ELR (cell line): ENCODE data around the gene COX7B2.
A peak's percentile ranks its signal among the peaks of the same experiment; 100 is the strongest.

Source experiments
- DNase-seq: peaks from one replicate; pipeline ENCODE4 v3.0.0-alpha.2; 2015; ENCODE audit warnings: low read depth

COX7B2 gene

DNA sequence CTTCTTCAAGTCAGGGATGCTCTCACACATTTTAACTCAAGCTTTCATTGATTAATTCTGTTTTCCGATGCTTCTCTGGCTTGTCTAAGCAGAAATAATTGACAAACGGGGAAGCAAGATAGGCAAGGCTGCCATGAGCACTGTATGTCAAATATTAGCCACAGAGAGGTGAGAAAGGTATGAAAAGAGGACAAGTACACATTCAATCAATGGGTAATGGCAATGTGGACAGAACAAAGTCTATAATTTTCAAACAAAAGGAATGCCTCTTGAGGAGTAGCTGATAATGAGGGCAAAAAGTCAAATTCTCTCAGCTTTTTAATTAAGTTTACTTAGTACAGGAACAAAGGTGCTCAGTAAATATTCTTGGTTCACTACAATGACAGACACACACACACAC, 19.6 kb downstream of the COX7B2 start:
- DNase-seq: no peak

DNA sequence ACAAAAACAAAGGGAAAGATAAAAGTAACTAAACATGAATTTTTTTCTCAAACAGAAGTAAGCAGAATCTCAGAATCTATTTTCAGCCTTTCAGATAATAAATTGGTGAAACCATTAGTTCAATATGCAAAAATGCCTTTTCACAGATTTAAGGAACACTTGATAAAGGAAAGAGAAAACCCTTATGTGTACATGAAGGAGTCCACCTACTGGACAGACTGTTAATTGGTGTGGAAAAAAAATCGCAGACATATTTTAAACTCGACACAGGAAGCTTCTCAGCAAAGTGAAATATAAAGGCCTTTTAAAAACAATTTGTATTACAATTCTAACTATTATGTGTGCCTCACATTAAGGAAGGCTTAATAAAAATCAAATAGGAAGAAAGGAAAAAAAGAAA, 22.3 kb downstream of the COX7B2 start:
- peak; percentile 43 for DNase-seq

DNA sequence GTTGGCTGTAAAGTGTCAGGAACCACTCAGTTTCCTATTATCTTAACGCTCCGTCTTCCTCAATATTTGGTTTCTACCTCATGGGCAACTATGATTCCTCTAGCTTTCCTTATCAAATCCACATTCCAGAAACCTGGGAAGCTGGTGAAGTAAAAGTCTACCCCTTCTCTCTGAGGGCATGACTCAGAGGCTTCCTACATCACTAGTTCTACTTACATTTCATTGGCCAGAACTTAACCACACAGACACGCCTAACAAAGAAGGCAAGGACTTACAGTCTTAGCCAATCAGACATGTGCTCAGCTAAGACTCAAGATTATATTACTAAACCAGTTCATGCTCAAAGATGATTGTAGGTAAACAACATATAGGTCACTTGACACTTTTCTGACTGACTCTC, 30.4 kb downstream of the COX7B2 start:
- DNase-seq: peak; percentile 3

DNA sequence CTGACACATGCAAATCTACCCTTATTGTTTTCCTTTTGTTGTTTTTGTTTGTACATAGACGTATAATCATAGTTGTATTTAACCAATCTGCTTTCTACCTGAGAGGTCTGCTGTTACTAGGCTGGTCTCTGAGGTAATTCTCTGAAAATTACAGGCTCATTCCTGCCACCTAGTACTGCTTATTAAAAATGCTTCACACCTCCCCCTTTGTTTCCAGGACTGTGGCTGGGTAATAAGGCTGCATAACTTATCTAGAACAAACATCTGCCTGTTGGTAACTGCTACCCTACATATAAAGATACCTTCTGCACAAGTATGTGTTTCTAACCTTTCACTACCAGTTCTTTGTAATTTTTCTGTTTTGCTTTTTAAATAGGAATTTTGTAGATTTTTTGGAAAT, 34.2 kb downstream of the COX7B2 start:
- no peak for DNase-seq

DNA sequence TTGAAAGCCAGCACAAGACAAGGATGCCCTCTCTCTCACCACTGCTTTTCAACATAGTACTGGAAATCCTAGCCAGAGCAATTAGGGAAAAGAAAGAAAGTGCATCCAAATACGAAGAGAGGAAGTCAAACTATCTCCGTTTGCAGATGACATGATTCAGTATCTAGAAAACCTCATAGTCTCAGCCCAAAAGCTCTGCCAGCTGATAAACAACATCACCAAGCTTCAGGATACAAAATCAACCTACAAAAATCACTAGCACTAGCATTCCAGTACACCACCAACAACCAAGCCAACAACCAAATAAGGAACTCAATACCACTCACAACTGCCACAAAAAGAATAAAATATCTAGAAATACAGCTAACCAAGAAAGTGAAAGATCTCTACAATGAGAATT, 38.6 kb downstream of the COX7B2 start:
- no peak for DNase-seq

DNA sequence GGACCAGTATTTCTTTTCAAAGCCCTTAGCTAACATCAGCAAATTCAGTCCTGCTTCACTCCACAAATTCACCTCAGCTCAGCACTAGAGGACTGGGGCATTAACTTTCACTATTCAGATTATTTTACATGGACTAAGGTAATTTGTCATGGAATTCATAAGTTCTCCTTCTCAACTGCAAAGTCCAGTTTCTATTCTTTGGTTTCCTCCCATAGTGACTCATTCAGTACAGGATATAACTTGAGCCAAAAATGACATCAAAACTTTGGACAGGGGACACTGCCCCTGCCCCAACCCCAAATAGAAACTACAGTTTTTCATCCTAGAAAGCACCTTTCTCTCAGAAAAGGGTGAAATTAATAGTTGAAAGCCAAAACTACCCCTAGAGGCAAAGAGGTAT, 52.7 kb downstream of the COX7B2 start:
- DNase-seq: no peak

DNA sequence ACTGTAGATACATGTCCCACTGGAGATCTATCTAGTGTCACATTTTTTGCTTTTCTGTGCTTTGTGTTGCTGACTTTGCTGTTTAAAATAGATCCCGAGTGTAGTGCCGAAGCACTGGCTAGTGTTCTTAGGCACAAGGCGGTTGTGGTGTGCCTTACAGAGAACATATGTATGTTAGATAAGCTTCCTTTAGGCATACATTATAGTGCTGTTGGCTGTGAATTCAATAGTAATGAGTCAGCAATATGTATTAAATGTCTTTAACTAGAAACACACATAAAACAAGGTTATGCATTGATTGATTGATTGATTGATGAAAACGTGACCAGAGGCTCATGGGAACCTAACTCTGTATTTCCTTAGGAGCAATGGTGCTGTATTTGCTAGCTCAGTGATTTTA, 56.2 kb downstream of the COX7B2 start:
- DNase-seq: no peak

DNA sequence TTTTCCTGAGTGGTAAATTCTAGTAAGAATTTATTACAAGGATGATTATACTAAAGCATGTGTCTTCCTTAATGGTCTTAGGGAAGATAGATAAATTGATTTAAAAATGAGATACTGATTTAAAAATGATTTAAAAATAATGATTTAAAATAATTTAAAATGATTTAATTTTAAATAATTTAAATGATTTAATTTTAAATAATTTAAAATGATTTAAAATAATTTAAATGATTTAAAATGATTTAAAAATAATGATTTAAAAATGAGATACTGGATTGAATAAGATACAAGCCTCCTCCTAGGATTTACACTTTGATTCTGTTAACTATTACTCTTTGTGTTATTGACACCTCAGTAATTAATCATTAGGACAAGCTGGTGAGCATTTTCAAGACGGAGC, 59.0 kb downstream of the COX7B2 start:
- no peak for DNase-seq

DNA sequence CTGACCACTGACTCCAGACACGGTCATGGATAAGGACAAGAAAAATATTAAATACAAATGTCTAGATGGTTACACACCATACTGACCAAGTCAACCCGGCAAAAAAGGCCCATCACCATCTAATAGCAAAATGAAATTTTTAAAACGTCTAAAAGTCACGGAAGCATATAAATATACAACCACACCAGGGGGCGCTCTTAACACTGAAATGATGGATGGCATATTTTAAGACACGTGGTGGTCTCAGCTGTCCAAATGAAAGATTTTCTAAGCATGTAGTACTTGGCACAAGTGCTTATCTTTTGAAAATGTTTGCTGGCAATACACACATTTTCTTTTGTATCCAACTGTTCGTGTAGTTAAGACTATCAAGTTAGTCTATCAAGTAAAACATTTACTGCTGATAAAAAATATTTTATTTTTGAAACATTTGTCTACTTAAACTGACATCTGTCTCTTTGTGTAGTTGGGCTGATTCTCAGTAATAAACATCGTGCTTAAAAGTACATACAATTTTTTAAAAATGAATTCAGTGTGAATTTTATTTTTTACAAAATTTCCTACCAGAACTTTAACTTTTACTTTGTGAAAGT, 64.6 kb downstream of the COX7B2 start:
- DNase-seq: peak; percentile 72

DNA sequence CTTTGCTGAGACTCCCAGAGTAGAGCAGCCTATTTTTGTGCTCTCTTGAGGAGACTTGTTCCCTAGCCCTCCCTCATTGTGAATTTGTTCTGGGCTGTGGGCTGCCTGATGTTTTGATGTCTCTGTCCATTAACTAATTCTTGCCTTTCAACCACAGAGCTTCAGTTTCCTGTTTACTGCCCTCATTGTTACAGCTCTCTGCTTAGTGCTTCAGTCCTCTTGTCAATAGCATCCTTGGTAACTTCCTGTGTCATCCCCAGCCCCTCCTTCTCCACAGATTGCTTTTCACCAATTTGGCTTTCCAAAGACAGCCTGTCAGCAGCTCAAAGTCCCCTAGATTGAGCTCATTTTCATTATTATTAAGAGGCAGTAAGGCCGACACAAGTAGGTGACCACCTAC, 69.9 kb downstream of the COX7B2 start:
- no peak for DNase-seq

DNA sequence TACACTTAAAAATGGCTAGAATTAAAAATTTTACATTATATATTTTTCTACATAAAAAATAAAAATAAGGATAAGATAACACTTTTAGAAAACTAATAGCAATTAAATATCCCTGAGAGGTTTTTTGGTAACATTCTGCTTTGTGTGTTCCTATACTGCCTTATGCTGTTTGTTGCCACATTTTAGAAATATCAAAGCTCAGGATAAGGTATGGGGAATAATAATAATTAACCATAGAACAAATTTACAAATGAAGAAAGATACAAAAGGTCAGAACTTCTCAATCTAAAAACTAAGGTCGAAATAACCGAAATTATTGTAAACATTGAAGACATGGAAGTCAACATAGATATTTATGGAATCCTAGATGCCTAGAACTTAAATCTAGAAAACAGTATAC, 71.4 kb downstream of the COX7B2 start:
- DNase-seq: no peak

DNA sequence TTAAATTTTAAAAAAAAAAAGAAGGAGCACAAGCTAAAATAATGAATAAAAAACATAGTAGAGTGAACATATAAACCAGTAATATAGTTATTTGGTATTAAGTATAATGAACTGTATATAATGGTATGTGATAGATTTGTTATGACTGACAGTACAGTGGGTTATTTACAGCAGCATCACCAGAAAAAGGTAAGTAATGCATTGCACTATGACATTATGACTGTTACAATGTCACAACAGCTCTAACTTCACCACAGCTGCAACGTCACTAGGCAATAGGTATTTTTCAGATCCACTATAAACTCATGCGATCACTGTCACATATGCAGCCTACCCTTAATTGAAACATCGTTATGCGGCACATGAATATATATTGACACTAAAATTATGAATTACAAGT, 72.5 kb downstream of the COX7B2 start:
- no peak for DNase-seq

DNA sequence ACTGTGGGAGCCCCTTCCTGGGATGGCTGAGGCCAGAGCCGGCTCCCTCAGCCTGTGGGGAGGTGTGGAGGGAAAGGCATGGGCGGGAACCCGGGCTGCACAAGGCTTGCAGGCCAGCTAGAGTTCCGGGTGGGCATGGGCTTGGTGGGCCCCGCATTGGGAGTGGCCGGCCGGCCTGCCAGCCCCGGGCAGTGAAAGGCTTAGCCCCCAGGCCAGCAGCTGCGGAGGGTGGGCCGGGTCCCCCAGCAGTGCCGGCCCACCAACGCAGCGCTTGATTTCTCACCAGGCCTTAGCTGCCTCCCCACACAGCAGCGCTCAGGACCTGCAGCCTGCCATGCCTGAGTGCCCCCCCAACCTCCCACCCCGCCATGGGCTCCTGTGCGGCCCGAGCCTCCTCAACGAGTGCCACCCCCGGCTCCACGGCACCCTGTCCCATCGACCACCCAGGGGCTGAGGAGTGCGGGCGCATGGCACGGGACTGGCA, 78.0 kb downstream of the COX7B2 start:
- no peak for DNase-seq

DNA sequence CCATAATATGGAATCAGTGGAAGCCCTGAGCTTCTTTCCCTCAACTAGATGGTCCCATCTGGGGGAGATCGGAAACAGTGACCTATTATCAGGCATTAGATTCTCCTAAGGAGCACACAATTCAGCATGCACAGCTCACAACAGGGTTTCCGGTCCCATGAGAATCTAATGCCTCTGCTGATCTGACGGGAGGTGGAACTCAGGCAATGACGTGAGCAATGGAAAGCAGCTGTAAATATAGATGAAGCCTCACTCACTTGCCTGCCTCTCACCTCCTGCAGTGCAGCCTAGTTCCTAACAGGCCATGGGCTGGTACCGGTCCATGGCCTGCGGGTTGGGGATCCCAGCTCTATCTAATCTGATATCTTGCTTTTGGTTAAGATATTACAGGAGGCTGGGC, 88.9 kb downstream of the COX7B2 start:
- no peak for DNase-seq

DNA sequence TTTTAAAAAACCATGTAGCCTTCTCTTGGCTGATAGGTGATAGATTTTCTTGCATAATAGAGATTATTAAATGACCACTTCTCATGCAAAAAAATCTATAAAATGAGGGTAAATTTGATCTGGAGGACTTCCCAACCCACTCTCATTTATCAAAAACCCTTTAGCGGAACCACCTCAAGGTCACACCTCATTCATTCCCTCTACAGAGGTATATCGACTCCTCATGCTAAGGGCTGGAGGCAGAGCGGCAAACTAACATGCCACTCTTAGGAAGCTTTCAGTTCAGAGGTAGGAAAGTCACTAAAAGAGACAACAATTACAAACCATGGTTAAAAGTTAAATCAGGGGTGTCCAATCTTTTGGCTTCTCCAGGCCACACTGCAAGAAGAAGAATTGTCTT, 90.0 kb downstream of the COX7B2 start:
- no peak for DNase-seq

DNA sequence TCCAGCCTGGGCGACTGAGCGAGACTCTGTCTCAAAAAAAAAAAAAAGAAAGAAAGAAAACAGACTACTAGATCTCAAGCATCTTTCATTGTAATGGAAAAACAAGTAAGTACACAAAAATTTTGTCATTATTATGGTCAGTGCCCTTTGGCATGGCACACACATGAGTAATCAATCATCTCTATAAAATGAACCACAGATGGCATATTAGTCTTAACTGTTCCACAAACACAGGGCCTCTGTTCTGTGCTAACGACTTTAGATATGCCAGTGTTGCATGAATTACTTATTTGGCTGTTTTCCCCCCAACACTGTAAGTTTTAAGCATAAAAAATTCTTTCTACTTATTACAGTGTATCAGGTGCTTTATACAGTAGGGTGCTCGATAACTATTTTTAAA, 90.4 kb downstream of the COX7B2 start:
- peak; percentile 17 for DNase-seq

DNA sequence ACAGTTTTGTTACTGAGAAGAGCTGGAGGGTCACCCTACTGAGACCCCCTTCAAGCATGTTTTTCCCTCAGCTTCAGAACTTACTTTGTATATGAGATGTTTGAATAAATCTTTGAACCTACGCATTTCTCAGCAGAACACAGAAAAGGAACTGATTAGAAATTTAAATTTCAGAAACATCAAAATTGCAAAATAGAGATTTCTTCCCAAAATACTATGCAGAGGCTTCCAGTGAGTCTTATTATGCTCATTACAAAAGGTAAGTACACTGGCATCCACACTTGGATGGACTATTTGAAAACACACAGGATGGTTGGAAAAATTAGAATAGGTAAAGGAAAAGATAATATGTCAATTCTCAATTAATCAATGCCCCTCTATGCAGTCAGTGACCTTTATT, 91.2 kb downstream of the COX7B2 start:
- no peak for DNase-seq

DNA sequence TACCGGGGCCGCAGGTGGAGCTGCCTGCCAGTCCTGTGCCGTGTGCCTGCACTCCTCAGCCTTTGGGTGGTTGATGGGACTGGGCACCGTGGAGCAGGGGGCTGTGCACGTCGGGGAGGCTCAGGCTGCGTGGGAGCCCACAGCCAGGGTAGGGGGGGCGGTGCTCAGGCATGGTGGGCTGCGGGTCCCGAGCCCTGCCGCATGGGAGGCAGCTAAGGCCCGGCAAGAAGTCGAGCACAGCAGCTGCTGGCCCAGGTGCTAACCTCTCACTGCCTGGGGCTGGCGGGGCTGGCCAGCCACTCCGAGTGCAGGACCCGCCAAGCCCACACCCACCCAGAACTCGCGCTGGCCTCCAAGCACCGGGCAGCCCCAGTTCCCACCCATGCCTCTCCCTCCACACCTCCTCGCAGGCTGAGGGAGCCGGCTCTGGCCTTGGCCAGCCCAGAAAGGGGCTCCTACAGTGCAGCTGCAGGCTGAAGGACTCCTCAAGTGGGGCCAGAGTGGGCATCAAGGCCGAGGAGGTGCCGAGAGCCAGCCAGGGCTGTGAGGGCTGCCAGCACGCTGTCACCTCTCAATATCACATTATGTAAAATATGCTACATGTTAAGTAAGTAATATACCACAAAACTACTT, 104.1 kb downstream of the COX7B2 start:
- DNase-seq: no peak

DNA sequence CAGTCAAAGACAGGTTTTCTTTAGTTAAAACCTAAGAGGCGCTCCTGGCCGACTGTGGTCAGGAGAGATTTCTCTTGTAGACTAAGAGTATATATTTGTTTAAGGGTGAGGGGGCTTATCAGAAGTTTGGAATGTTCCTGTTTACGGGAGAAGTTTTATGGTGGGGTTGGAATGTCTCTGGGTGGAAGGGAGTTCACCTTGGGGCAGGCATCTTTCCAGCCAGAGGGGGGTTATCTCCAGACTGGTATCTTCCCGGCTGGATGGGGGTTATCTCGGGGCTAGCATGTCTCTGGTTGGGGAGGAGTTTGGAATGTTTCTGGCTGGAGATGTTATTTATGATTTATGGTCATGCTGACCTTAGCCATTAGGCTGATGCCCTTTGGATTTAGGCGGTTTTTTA, 116.0 kb downstream of the COX7B2 start:
- no peak for DNase-seq

DNA sequence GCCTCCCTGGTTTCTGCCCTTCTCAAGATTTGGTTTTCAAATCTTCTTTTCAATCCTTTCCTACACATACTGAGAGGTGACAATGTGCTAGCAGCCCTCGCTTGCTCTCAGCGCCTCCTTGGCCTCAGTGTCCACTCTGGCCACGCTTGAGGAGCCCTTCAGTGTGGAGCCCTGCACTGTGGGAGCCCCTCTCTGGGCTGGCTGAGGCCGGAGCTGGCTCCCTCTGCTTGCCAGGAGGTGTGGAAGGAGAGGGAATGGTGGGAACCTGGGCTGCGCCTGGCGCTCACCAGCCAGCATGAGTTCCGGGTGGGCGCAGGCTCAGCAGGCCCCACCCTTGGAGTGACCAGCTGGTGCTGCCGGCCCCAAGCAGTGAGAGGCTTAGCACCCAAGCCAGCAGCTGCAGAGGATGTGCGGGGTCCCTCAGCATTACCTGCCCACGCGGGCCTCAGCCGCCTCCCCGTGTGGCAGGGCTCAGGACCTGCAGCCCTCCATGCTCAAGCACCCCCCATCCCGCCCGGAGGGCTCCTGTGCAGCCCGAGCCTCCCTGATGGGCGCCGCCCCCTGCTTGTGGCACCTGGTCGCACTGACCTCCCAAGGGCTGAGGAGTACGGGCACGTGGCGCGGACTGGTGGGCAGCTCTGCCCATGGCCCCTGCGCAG, 127.5 kb downstream of the COX7B2 start:
- no peak for DNase-seq

DNA sequence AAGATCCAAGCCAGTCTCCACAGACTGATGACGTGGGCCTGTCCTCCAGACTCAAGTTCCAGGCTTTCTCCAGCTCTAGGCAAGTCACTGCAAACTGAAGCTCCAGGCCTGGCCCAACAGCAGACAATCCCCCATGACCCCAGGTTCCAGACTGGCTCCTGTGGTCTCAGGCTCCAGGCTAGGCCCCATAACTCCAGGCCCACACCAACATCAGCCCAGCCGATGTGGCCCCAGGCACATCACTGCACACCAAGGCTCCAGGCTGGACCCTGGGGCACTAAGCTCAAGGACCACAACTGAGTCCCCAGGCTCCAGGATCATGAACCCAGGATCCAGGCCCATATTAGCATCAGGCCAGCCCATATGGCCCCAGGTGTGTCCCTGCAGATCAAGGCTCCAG, 143.6 kb downstream of the COX7B2 start:
- no peak for DNase-seq

DNA sequence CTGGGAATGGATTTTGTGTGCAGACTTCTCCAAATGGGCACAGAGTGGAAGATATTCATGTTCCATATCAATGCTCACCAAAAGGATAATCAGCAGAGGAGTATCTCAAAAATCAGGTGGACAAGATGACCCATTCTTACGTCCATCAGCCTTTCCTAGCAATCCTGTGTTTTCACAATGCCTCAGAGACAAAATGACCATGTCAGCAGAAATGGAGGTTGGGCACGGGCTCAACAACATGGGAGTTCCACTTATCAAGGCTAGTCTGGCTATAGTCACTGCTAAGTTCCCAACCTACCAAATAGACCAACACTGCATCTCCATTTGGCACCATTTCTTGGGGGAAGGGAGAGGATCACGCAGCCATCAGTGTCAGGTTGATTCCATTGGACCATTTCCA, 179.0 kb downstream of the COX7B2 start:
- DNase-seq: no peak

DNA sequence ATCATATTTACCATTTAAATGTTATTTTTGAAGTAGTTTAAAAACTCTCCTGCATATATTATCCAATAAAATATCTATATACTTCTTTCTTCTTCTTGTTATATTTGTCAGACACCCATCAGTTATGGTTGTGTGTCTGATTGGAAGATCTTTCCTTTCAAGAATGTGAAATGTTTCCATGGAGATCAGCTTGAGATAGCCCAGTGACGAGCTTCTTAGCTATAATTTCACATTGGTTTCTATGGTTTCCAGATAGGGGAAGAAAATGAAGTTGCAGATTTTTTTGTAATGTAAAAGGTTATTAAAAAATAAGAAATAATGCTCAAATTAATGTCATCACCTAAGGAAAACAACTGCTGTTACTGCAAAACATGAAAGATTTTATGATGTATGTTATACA, 189.0 kb downstream of the COX7B2 start:
- no peak for DNase-seq

DNA sequence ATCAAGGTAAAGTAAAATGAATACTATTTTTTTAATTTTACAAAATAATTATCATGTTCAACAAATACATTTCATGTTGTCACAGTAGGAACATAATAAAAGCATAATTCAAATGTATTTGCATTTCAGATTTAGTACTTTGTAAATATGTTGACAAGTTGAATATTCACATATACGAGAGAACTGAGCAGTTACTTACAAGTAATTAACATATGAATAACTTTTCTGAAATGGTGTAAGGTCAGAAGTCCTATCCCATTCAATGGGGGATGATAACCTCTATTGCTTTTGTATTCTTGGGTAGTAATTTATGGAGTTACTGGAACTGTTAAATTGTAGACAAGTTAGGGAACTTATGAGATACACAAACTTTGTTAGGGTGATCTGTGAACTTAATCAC, 191.1 kb downstream of the COX7B2 start:
- DNase-seq: no peak
